ENCODE data around the gene CHST5.
A peak's percentile ranks its signal among the peaks of the same experiment; 100 is the strongest.

The CHST5 gene

DNA sequence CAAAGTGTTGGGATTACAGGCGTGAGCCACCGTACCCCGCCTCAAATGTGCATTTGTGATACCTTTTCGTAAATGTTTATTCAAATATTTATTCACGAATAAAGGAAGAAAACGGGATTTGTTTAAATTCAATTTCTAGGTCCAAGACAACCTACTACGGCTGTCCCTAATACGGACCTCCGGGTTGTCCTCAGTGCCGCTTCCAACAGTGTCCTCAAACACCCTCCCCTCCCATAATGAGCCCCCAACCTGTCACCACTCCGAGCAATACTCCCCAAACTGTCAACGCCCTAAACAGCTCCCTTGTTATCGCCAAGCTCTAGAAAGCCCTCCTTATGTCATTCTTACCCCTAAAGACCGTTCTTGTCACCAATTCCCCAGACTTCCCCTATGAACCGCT is 29.7 kb upstream of the CHST5 start:
- H3K27ac ChIP-seq, result peak overlapping the region; percentile 41
- TF ChIP-seq, protein P1, sequence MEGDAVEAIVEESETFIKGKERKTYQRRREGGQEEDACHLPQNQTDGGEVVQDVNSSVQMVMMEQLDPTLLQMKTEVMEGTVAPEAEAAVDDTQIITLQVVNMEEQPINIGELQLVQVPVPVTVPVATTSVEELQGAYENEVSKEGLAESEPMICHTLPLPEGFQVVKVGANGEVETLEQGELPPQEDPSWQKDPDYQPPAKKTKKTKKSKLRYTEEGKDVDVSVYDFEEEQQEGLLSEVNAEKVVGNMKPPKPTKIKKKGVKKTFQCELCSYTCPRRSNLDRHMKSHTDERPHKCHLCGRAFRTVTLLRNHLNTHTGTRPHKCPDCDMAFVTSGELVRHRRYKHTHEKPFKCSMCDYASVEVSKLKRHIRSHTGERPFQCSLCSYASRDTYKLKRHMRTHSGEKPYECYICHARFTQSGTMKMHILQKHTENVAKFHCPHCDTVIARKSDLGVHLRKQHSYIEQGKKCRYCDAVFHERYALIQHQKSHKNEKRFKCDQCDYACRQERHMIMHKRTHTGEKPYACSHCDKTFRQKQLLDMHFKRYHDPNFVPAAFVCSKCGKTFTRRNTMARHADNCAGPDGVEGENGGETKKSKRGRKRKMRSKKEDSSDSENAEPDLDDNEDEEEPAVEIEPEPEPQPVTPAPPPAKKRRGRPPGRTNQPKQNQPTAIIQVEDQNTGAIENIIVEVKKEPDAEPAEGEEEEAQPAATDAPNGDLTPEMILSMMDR (IDR thresholded peaks at IDR 0.05), result no peak
- no peak for TF ChIP-seq ZFX (IDR thresholded peaks at IDR 0.05; ENCODE audit: borderline replicate concordance)

DNA sequence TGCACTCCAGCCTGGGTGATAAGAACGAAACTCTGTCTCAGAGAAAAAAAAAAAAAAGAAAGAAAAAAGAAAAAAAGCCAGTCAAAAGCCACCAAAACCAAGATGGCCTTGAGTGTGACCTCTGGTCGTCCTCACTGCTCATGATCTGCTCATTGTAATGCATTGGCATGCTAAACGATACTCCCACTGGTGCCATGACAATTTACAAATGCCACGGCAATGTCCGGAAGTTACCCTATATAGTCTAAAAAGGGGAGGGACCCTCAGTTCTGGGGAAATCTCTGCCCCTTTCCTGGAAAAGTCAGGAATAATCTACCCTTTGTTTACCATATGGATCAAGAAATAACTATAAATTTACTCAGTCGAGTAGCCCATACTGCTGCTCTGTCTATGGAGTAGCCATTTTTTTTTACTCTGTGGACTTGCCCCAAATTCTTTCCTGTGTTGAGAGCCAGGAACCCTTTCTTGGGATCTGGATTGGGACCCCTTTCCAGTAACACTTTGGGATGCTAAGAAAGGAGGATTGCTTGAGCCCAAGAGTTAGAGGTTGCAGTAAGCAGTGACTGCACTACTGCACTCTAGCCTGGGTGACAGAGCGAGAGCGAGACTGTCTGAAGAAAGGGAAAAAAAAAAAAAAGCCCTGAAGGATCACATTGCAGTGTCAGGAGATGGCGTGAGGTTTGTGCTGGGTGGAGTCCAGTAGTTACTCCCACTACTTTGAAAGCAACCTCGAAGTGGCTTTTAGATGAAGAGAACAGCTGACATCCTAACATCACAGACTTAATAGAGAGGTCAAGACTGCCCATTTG is 23.9 kb upstream of the CHST5 start:
- TF ChIP-seq, protein P1 (IDR thresholded peaks at IDR 0.05), result no peak
- no peak for TF ChIP-seq ZFX (IDR thresholded peaks at IDR 0.05; ENCODE audit: borderline replicate concordance)
- H3K27ac ChIP-seq, result peak overlapping the region; percentile 66

DNA sequence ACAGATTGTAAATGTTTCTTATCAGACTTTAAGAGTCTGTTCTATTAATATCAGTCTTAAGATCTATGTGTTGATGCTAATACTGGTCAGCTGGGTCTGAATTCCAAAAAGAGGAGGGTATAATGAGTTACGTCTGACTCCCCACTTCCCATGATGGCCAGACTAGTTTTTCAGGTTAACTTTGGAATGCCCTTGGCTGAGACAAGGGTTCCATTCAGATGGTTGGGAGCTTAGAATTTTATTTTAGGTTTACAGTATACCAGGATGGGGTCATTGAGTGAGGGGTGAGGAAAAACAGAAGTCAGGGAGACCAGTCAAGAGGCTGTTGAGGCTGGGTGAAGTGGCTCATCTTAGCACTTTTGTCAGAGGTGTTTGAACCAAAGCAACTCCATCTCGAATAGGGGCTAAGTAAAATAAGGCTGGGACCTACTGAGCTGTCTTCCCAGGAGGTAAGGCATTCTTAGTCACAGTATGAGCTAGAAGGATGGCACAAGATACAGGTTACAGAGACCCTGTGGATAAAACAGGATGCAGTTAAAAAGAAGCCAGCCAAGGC is 23.0 kb upstream of the CHST5 start:
- no peak for TF ChIP-seq ZFX (IDR thresholded peaks at IDR 0.05; ENCODE audit: borderline replicate concordance)
- TF ChIP-seq, protein P1 (IDR thresholded peaks at IDR 0.05), result no peak
- H3K27ac ChIP-seq, result no peak overlapping the region; the same call in 1 of the 2 replicates

DNA sequence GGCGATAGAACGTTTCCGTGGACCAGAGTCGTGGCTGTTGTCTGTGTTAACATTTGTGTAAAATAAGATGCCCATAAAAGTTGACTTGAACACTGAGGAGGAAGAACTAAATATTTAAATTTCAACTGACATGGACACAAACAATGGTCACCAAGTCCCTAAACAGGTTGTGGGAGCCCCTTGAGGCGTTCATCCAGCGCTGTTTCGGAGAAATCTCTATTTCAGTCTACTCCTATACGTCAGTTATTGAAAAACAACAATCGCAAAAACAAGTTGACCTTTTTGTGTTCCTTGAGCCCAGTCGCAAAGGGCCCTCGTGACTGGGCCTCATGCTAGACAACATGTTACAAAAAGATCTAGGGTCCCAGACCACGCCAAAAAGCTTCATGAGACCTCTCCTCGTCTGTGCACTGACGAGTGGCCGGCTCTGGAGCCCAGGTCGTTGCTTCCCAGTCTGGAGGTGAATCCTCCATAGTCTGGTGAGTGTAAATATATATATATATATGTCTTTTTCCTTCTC is 20.6 kb upstream of the CHST5 start:
- TF ChIP-seq, protein P1 (IDR thresholded peaks at IDR 0.05), result no peak
- no peak for TF ChIP-seq ZFX (IDR thresholded peaks at IDR 0.05; ENCODE audit: borderline replicate concordance)
- H3K27ac ChIP-seq, result peak overlapping the region; percentile 86

DNA sequence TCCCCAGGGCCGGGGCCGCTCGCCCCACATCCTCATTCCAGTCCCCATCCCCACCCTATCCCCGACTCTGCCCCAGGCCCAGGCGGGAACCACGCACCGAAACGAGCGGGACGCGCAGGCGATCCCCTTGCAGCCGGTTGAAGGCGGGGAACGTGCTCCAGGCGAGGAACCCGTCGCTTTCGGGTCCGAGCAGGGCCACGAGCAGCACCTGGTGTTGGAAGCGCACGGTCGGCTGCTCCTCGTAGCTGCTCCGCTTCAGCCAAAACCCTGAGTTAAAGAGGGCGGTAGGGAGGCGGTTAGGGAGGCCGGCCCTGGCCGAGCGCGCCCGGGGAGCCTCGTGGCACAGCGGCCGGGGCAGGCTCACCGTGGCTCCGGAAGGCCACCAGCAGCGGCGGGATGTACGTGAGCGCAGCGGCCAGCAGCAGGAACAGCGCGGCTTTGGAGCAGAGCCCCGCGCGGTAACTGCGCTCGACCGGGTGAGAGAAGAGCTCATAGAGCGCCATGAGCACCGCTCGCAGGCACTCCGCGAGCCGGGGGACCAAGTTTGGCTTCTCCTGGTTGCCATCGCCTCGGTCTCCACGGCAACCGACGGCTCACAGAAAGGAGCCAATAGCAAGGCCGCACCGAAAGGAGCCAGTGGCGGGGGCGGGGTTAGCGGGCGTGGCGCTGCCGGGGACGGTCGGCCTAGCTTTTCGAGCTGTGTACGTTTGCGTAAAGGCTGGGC is 20.0 kb upstream of the CHST5 start, which contains the start of gene TMEM231:
Gene TMEM231 (minus strand): TSS at position 546 of the 724 bp plus-strand sequence. CDS start 43 bp downstream, at position 503.
- peak within 1 kb of the TSS; percentile 86 for H3K27ac ChIP-seq
- TF ChIP-seq, protein P1 (IDR thresholded peaks at IDR 0.05), result no peak
- no peak for TF ChIP-seq ZFX (IDR thresholded peaks at IDR 0.05; ENCODE audit: borderline replicate concordance)

DNA sequence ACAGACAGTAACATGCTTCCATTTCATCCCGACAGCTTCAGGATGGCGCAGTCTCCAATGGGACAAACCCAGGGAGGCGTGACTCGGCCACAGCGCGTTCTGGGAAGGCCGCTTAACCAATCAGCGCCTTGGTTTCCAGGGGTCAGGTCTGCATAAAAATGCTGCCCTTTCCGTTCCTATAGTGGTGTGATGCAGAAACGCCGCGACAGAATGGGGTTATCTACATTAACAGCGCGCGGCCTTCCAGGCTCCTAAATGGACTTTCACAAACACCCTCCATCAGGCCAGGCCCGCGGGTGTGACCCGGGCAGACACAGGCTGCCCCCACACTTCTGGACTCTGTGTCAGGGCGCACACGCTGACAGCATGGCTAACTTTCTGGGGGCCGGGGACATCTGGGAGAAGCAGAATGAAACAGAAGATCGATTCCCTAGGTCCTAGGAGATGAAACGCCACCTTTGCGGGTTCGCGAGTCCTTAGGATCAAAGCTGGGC is 19.4 kb upstream of the CHST5 start:
- TF ChIP-seq ZFX (IDR thresholded peaks at IDR 0.05; ENCODE audit: borderline replicate concordance), result no peak
- H3K27ac ChIP-seq, result peak overlapping the region; percentile 86

DNA sequence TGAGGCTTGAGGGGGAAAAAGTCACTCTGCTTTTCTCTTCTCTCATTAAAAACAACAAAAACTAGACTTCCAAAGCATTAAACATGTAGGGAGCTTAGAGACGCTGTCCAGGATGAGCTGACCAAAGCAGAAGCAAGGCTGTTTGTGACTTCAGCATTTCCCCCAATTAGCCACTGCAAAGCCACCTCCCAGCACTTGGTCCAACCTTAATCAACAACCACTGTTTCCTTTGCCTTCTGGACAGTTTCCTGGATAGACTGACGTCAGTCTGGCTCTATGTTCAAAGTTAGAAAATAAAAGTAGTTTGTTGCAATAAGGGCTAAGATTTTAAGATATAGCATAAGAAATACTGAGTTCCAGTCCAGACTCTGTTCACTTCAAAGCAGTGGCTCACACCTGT is 17.0 kb upstream of the CHST5 start:
- no peak overlapping the region for H3K27ac ChIP-seq
- TF ChIP-seq ZFX (IDR thresholded peaks at IDR 0.05; ENCODE audit: borderline replicate concordance), result no peak
- TF ChIP-seq, protein P1 (IDR thresholded peaks at IDR 0.05), result no peak

Measured in 22Rv1 (cell line).